ENCODE data around the gene OTOG. TPM values are rescaled to one million over a fixed set of nuclear protein-coding genes. Genes with fewer than 3 reads are reported as not detected.
"Not testable (repeated sequence)": the region's sequence is repeated elsewhere in the genome, so short reads cannot be mapped to it uniquely, and the experiment has no call there.

The OTOG gene
- total RNA-seq, 6 experiments from 2014 or later: not detected

DNA sequence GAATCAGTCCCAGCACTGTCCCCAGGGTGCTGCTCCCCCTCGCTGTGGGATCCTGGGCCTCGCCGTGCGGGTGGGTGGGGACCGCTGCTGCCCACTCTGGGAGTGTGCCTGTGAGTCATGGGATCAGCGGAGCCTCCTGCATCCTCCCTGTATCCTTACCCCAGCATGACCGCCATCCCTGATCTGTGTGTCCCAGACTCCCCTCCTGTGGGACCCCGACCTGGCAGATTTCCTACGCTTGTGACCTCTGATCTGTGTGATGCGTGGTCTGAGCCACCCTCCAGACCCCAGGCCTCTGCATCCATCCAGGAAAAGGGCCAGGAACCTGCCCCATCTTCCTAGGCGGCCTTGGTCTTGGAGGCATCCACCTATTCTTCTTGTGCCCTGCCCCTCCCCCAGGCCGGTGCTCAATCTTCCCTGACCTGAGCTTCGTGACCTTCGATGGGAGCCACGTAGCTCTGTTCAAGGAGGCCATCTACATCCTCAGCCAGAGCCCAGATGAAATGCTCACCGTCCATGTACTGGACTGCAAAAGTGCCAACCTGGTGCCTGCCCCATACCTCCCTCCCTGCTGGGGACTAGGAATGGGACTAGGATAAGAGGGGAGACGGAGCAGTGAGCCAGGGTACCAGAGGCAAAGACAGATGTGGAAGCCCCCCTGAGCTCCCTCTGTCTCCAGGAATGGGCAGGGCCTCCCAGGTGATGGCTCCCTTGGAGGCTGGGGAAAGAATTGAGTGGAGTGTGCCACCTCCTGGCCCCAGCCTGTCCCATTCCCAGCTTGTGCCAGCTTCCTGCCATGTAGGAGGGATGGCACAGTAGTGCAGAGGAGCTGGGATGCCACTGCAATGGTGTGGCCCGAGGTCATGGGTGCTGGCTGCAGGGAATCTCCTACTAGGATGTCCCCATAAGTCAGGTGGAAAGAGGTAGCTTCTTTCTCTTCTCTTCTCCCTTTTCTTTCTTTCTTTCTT is 65.4 kb downstream of the OTOG start:
- H3K9me3 Mint-ChIP-seq: no peaks in the 10 kb centered on the region
- DNase-seq: no peak
- TF ChIP-seq, protein P1, sequence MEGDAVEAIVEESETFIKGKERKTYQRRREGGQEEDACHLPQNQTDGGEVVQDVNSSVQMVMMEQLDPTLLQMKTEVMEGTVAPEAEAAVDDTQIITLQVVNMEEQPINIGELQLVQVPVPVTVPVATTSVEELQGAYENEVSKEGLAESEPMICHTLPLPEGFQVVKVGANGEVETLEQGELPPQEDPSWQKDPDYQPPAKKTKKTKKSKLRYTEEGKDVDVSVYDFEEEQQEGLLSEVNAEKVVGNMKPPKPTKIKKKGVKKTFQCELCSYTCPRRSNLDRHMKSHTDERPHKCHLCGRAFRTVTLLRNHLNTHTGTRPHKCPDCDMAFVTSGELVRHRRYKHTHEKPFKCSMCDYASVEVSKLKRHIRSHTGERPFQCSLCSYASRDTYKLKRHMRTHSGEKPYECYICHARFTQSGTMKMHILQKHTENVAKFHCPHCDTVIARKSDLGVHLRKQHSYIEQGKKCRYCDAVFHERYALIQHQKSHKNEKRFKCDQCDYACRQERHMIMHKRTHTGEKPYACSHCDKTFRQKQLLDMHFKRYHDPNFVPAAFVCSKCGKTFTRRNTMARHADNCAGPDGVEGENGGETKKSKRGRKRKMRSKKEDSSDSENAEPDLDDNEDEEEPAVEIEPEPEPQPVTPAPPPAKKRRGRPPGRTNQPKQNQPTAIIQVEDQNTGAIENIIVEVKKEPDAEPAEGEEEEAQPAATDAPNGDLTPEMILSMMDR (IDR thresholded peaks at IDR 0.05): no peak
- no peak overlapping the region for H3K4me3 Mint-ChIP-seq
- H3K27me3 Mint-ChIP-seq (ENCODE audit: insufficient read depth): peaks cover 11% of the 10 kb centered on the region
- H3K27ac Mint-ChIP-seq: no peak overlapping the region
- no peaks in the 10 kb centered on the region for H3K4me1 Mint-ChIP-seq (ENCODE audit: low read depth)
- H3K36me3 Mint-ChIP-seq (ENCODE audit: low read depth): no peaks in the 10 kb centered on the region

DNA sequence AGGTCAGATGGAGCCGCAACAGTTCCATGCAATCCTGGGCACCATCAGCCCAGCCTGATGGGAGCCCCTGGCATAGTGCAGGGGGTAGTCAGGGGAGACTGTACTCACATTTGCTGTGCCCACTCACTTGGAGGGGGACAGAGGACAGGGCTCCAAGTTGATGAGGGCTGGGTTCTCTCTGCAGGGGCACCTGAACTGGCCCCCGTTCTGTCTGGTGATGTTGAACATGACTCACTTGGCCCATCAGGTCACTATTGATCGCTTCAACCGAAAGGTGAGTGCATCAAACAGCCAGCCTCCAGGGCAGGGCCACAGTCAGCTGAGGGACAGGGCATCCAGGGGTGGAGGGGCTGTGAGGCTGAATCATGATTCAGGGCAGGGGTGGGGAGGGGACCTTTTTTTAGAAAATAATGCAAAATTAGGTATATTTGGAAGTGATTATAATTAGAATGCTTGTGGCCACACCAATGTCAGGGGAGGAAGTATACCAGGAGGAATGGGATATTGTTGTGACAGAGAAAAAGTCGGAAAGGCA is 66.4 kb downstream of the OTOG start:
- Mint-ChIP-seq H3K36me3 (ENCODE audit: low read depth) (no peaks in the 10 kb centered on the region), H3K27ac (no peak overlapping the region), H3K27me3 (ENCODE audit: insufficient read depth) (peaks cover 13% of the 10 kb centered on the region), H3K4me1 (ENCODE audit: low read depth) (no peaks in the 10 kb centered on the region), H3K4me3 (no peak overlapping the region), H3K9me3 (no peaks in the 10 kb centered on the region)
- DNase-seq: no peak
- TF ChIP-seq, protein P1 (IDR thresholded peaks at IDR 0.05): no peak

DNA sequence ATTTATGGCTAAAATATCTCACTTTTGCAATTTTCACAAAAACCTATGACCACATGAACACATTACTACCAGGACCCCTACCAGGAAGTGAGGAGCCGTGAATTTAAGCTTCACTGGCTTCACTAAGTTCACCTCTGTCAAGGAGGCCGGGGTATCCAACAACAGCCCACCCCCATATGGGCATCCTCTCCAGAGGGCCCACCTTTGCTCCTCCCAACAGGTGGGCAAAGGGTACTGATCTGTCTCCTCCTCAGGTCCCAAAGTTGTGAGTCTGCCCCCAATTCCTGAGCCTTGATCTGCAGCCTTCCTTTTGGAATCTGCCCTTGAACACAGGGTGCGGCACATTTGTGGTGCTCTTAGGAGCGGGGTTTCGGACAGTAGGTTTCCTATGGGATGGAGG is 66.9 kb downstream of the OTOG start:
- H3K36me3 Mint-ChIP-seq (ENCODE audit: low read depth): no peaks in the 10 kb centered on the region
- TF ChIP-seq, protein P1 (IDR thresholded peaks at IDR 0.05): no peak
- no peak overlapping the region for H3K4me3 Mint-ChIP-seq
- H3K27ac Mint-ChIP-seq: no peak overlapping the region
- no peak for DNase-seq
- no peaks in the 10 kb centered on the region for H3K9me3 Mint-ChIP-seq
- H3K4me1 Mint-ChIP-seq (ENCODE audit: low read depth): no peaks in the 10 kb centered on the region
- H3K27me3 Mint-ChIP-seq (ENCODE audit: insufficient read depth): peaks cover 13% of the 10 kb centered on the region

DNA sequence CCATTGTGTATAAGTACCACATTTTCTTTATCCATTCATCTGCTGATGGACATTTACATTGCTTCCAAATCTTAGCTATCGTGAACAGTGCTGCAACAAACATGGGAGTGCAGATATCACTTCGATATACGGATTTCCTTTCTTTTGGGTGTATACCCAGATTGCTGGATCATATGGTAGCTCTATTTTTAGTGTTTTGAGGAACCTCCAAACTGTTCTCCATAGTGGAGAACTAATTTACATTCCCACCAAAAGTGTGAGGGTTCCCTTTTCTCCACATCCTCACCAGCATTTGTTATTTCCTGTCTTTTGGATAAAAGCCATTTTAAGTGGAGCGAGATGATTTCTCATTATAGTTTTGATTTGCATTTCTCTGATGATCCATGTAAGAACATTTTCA is 75.7 kb downstream of the OTOG start:
- not testable (repeated sequence) for H3K9me3 Mint-ChIP-seq; H3K27ac Mint-ChIP-seq; DNase-seq; H3K4me1 Mint-ChIP-seq (ENCODE audit: low read depth); H3K36me3 Mint-ChIP-seq (ENCODE audit: low read depth); H3K4me3 Mint-ChIP-seq
- peaks cover 15% of the 10 kb centered on the region for H3K27me3 Mint-ChIP-seq (ENCODE audit: insufficient read depth)

DNA sequence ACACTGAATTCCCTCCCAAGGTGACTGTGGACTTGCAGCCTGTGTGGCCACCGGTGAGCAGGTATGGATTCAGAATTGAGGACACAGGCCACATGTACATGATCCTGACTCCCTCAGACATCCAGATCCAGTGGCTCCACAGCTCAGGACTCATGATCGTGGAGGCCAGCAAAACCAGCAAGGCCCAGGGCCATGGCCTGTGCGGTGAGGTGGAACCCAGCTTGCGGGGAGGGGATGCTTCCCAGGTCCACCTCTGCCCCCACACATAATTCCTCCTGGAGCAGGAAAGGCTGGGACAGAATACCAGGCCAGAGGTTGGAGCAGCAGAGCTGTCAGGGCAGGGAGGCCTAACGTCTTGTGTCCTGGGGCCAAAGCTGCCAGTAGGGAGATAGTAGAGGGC is 82.1 kb downstream of the OTOG start:
- Mint-ChIP-seq H3K4me3 (no peak overlapping the region), H3K27me3 (ENCODE audit: insufficient read depth) (peaks cover 14% of the 10 kb centered on the region)

More for the DNA sequence above, 82.1 kb downstream of the OTOG start:
- TF ChIP-seq, protein P1 (IDR thresholded peaks at IDR 0.05): no peak
- Mint-ChIP-seq H3K9me3 (no peaks in the 10 kb centered on the region), H3K36me3 (ENCODE audit: low read depth) (no peaks in the 10 kb centered on the region), H3K27ac (no peak overlapping the region), H3K4me1 (ENCODE audit: low read depth) (no peaks in the 10 kb centered on the region)
- no peak for DNase-seq

Data from HFFc6 (cell line).